ENCODE measurements around the gene PLXDC2.
"Not testable (repeated sequence)": the region's sequence is repeated elsewhere in the genome, so short reads cannot be mapped to it uniquely, and the experiment has no call there.

The PLXDC2 gene

GRCh38 chr10:19993714-19994315 is 177.6 kb downstream of the PLXDC2 start:
- in situ Hi-C loops (cut with HindIII; ENCODE audit: low pct_ligation_motif_present, low pct_unique_long_range_greater_than_20kb, low sequenced_read_pairs), result no loop called here
- no peak for DNase-seq

GRCh38 chr10:19998482-19998881 is 182.2 kb downstream of the PLXDC2 start:
- in situ Hi-C loops (cut with HindIII; ENCODE audit: low pct_ligation_motif_present, low pct_unique_long_range_greater_than_20kb, low sequenced_read_pairs), result no loop called here

DNA sequence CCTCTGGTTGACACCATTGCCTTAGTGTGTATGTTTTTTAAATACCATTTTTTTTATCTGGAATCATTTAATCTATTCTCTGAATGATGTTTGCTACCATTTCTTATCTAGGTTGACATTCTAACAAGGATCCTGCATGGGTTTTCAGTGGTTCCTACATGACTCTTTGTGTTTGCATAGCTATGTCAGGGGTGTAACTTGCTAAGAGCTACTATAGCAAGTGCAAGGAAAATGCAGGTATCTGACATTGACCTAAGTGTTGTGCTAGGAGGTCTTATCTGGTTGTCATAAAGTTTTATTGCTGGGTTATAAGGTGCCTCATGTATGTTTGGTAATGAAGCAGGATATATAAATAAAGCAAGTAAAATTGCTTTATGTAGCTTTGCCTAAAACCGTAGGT is 183.2 kb downstream of the PLXDC2 start:
- in situ Hi-C loops (cut with HindIII; ENCODE audit: low pct_ligation_motif_present, low pct_unique_long_range_greater_than_20kb, low sequenced_read_pairs), result no loop called here
- no peak for DNase-seq

More at GRCh38 chr10:19998482-19998881, 182.2 kb downstream of the PLXDC2 start:
- DNase-seq, result no peak

GRCh38 chr10:20002026-20002425 is 185.8 kb downstream of the PLXDC2 start:
- DNase-seq; in situ Hi-C loops (cut with HindIII; ENCODE audit: low pct_ligation_motif_present, low pct_unique_long_range_greater_than_20kb, low sequenced_read_pairs): not testable (repeated sequence)

GRCh38 chr10:20002657-20003056 is 186.4 kb downstream of the PLXDC2 start:
- no peak for DNase-seq
- in situ Hi-C loops (cut with HindIII; ENCODE audit: low pct_ligation_motif_present, low pct_unique_long_range_greater_than_20kb, low sequenced_read_pairs), result no loop called here

DNA sequence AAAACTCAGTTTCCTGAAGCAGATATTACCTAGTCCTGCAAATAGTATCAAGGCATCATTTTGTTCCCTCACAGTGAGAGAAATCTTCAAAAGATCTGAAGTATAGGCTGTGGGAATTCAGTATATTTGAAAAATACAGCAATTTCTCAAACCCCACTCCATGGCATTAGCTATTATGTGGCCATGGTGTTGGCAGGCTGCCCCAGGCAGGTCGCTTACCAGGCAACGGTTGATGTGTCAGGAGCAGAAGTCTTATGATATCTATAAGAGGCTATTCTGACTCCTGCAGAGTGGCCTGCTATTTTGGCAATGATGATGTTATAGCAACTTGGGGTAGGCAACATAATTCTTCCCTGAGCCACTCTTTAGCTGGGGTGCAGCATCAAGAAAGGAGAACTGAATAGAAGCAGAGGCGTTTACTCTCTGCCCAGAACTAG is 187.9 kb downstream of the PLXDC2 start:
- in situ Hi-C loops (cut with HindIII; ENCODE audit: low pct_ligation_motif_present, low pct_unique_long_range_greater_than_20kb, low sequenced_read_pairs), result no loop called here
- DNase-seq, result no peak

DNA sequence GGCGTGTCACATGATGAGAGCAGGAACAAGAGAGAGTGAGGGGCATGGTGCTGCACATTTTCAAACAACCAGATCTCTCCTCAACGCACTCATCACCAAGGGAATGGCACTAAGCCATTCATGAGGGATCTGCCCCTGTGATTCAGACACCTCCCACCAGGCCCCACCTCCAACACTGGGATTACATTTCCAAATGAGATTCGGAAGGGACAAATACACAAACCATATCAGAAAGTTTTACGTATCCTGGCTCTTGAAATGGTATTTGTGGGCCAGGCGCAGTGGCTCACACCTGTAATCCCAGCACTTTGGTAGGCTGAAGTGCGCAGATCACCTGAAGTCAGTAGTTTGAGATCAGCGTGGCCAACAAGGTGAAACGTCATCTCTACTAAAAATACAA is 189.4 kb downstream of the PLXDC2 start:
- in situ Hi-C loops (cut with HindIII; ENCODE audit: low pct_ligation_motif_present, low pct_unique_long_range_greater_than_20kb, low sequenced_read_pairs), result no loop called here
- no peak for DNase-seq

DNA sequence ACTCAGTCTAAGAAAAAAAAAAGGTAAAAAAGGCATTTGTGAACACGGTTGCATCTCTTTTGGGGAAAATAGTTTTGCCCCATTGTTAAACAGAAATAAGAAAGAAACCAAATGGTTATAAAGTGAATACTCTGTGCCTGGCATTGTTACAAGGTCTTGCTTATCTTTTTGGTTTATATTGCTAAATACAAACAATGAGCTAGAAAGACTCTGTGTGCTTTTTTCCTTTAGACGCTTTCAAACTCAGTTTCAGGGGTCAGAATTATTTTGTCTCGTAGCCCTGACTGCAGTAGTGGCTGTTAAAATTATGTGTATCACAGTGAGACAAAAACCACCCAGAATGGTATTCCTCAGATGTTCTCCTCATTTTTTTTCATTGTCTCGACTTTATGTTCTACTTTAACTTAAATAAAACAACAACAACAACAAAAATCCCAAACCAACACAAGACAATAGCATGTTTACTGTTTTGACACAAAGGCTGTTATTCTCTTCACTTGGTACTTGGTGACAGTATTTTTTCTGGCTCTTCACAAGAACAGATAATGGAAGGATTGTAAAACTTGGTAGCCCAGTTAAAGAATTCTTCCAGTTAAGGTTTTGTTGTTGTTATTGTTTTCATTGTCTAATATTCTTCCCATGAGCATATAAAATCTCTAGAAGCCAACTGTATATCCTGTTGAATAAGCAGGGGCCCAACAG is 190.1 kb downstream of the PLXDC2 start:
- no peak for DNase-seq
- in situ Hi-C loops (cut with HindIII; ENCODE audit: low pct_ligation_motif_present, low pct_unique_long_range_greater_than_20kb, low sequenced_read_pairs), result no loop called here

GRCh38 chr10:20007426-20007825 is 191.2 kb downstream of the PLXDC2 start:
- DNase-seq, result no peak
- in situ Hi-C loops (cut with HindIII; ENCODE audit: low pct_ligation_motif_present, low pct_unique_long_range_greater_than_20kb, low sequenced_read_pairs), result no loop called here

- DNase-seq, result no peak
- in situ Hi-C loops (cut with HindIII; ENCODE audit: low pct_ligation_motif_present, low pct_unique_long_range_greater_than_20kb, low sequenced_read_pairs), result no loop called here
Measured at GRCh38 chr10:20013991-20014750, 197.9 kb downstream of the PLXDC2 start.

DNA sequence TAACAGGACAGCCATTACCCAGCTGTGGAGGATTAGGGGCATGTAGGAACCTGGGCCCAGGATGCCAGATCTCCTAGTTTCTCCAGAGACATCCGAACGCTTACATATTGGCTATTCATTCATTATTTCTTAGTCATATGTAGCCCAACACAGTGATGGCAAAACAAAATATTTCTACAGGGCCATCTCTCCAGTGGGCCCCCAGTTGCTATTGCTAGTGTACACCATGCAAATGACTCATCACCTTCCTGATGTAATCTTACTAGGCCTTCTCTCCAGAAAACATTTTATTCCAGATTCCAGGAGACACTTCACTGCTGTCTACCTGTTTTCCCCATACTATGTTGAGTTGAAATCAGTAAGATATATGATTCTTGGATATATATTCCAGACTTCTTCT is 201.7 kb downstream of the PLXDC2 start:
- in situ Hi-C loops (cut with HindIII; ENCODE audit: low pct_ligation_motif_present, low pct_unique_long_range_greater_than_20kb, low sequenced_read_pairs), result no loop called here
- DNase-seq, result no peak

- no peak for DNase-seq
- in situ Hi-C loops (cut with HindIII; ENCODE audit: low pct_ligation_motif_present, low pct_unique_long_range_greater_than_20kb, low sequenced_read_pairs), result no loop called here
Measured at GRCh38 chr10:20020677-20021076, 204.4 kb downstream of the PLXDC2 start.

DNA sequence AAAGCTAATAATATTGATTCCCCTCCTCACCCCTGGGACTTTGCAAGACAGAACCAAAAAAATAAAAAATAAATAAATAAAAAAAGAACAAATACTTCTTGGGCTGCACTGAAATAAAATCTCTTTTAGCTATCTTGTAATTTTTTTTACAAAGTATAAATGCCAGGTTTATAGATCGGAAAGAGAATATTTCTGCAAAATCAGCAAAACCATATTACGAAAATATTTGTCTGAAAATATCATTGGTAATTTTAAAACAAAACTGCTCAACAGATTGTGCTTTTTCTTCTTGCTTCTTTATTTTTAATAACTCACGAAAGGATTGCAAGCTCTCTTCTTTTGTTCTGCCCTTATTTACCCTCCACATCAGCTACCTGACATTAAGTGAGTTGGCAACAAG is 213.3 kb downstream of the PLXDC2 start:
- in situ Hi-C loops (cut with HindIII; ENCODE audit: low pct_ligation_motif_present, low pct_unique_long_range_greater_than_20kb, low sequenced_read_pairs), result no loop called here
- DNase-seq, result no peak

GRCh38 chr10:20033476-20033875 is 217.2 kb downstream of the PLXDC2 start:
- in situ Hi-C loops (cut with HindIII; ENCODE audit: low pct_ligation_motif_present, low pct_unique_long_range_greater_than_20kb, low sequenced_read_pairs), result no loop called here
- DNase-seq, result no peak

GRCh38 chr10:20034732-20035131 is 218.5 kb downstream of the PLXDC2 start:
- in situ Hi-C loops (cut with HindIII; ENCODE audit: low pct_ligation_motif_present, low pct_unique_long_range_greater_than_20kb, low sequenced_read_pairs), result no loop called here
- DNase-seq, result no peak

DNA sequence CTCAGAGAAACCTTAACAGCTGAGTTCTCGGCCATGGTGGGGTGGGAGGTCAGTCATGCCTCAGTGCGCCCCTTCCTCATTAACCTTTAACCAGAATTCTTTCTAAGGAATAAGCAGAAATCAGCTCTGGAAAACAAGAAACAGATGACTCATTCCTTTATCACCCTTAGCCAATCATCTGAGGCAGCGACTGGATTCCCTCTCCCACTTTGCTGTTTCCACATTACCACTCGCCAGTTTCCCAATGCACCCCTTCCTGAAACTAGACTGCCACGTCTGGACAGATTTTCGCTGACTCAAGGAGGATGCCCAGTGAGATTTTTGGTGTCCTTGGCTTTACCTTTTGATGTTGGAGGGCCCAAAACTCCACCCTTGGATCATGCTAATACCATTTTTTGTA is 223.8 kb downstream of the PLXDC2 start:
- in situ Hi-C loops (cut with HindIII; ENCODE audit: low pct_ligation_motif_present, low pct_unique_long_range_greater_than_20kb, low sequenced_read_pairs), result no loop called here
- peak; percentile 79 for DNase-seq

- in situ Hi-C loops (cut with HindIII; ENCODE audit: low pct_ligation_motif_present, low pct_unique_long_range_greater_than_20kb, low sequenced_read_pairs), result no loop called here
- no peak for DNase-seq
Measured at GRCh38 chr10:20041931-20042330, 225.7 kb downstream of the PLXDC2 start.

- DNase-seq; in situ Hi-C loops (cut with HindIII; ENCODE audit: low pct_ligation_motif_present, low pct_unique_long_range_greater_than_20kb, low sequenced_read_pairs): not testable (repeated sequence)
Measured at GRCh38 chr10:20045100-20045499, 228.9 kb downstream of the PLXDC2 start.

GRCh38 chr10:20048161-20048560 is 231.9 kb downstream of the PLXDC2 start:
- no peak for DNase-seq
- in situ Hi-C loops (cut with HindIII; ENCODE audit: low pct_ligation_motif_present, low pct_unique_long_range_greater_than_20kb, low sequenced_read_pairs), result no loop called here

DNA sequence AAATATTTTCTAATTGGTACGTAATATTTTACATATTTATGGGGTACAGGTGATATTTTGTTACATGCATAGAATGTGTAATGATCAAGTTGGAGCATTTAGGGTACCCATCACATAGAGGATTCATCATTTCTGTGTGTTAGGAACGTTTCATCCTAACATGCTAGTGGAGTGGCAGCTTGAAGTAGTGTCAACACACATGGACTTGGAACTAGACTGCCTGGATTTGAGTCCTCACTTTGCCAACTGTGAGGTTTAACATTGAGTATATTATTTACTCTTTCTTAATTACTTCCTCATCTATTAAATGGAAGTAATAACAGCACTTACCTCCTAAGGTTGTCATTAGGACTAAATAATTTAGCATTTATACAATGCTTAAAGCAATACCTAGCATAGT is 241.9 kb downstream of the PLXDC2 start:
- no peak for DNase-seq
- in situ Hi-C loops (cut with HindIII; ENCODE audit: low pct_ligation_motif_present, low pct_unique_long_range_greater_than_20kb, low sequenced_read_pairs), result no loop called here

All from ACHN (cell line).